Gastrocnemius medialis (tissue), 4 donors: ENCODE data around the gene SSC4D. TPM values are rescaled to one million over a fixed set of nuclear protein-coding genes. Genes with fewer than 3 reads are reported as not detected.
"Not testable (repeated sequence)": the region's sequence is repeated elsewhere in the genome, so short reads cannot be mapped to it uniquely, and the experiment has no call there.

Experiments
- ATAC-seq, 2 donors: fragments of 150-250 bp; one replicate each; pipeline ENCODE4 v1.9.1; 2016
- DNase-seq, 2 donors: peaks; one replicate each; pipeline ENCODE4 v3.0.0-alpha.2; 2019
- H3K27ac ChIP-seq, 4 donors: fragments of 200-600 bp; sonication (generic); 1 replicate in 1 of 4; 2 replicates in 3 of 4; pipeline ENCODE4 v1.5.1; 2016 to 2018; ENCODE audit warnings: mild to moderate bottlenecking in 2 of 4, moderate library complexity in 1 of 4
- H3K27me3 ChIP-seq, 3 donors: fragments of 200-600 bp; sonication (generic) in 2 of 3; 1 replicate in 1 of 3; 2 replicates in 2 of 3; pipeline versions ENCODE4 v1.5.1 to v1.6.0; 2016 to 2019; ENCODE audit warnings: mild to moderate bottlenecking in 1 of 3, moderate library complexity in 1 of 3
- H3K36me3 ChIP-seq, 2 donors: fragments of 200-600 bp; sonication (generic) in 1 of 2; one replicate each; pipeline ENCODE4 v1.5.1; 2017 to 2018
- H3K4me1 ChIP-seq, 2 donors: fragments of 200-600 bp; sonication (generic) in 1 of 2; one replicate each; pipeline ENCODE4 v1.5.1; 2016 to 2017; ENCODE audit warnings: mild to moderate bottlenecking in 2 of 2
- H3K4me3 ChIP-seq, 4 donors: fragments of 200-600 bp; sonication (generic) in 3 of 4; 1 replicate in 1 of 4; 2 replicates in 3 of 4; pipeline ENCODE4 v1.5.1; 2016 to 2019; ENCODE audit warnings: mild to moderate bottlenecking in 2 of 4
- H3K9me3 ChIP-seq, 3 donors: fragments of 200-600 bp; sonication (generic) in 2 of 3; 1 replicate in 1 of 3; 2 replicates in 2 of 3; pipeline ENCODE4 v1.5.1; 2016 to 2019
- CTCF ChIP-seq, 5 experiments: fragments of 450-650 bp in 3 of 5; fragments of 200-600 bp in 2 of 5; sonication (generic) in 2 of 5; IDR thresholded peaks in 4 of 5; conservative IDR thresholded peaks in 1 of 5; 1 replicate in 4 of 5; 2 replicates in 1 of 5; pipeline ENCODE4 v1.5.1; 2016 to 2019; ENCODE audit warnings: antibody characterized with exemption in 5 of 5, mild to moderate bottlenecking in 3 of 5, moderate library complexity in 3 of 5
- POLR2A ChIP-seq, 2 donors: fragments of 450-650 bp; IDR thresholded peaks; one replicate each; pipeline ENCODE4 v1.6.1; 2017; ENCODE audit warnings: antibody characterized with exemption in 2 of 2, mild to moderate bottlenecking in 2 of 2, moderate library complexity in 2 of 2
- in situ Hi-C, 4 donors: fragments of 200-750 bp; cut with MboI; loops; one replicate each; pipeline versions ENCODE4 v1.15.0 to v1.8.0; 2017; ENCODE audit warnings: low sequenced_read_pairs in 4 of 4
- intact Hi-C: fragments of 100-400 bp; cut with DNase I; formaldehyde crosslinking; loops from one replicate; pipeline ENCODE4 v1.15.1; 2023; ENCODE audit warnings: low total_unique reads
- total RNA-seq, 4 donors: library from RNA; depleted of rRNA; stranded (reverse); fragments of >200 nt; gene quantifications; one replicate each; pipeline versions ENCODE4 v1.1.0 to v1.2.3, GENCODE V29; 2016

Gene SSC4D
- total RNA-seq, 4 donors from 2014 or later, result 0.20 to 0.68 (median 0.25) TPM; not detected in 1

- intact Hi-C loops (no loop called here), in situ Hi-C loops (no loop called here)
- Histone ChIP-seq H3K9me3 (no peaks in the 10 kb centered on the region), H3K4me1 (peaks cover 12 to 15% of the 10 kb centered on the region in 2 donors), H3K27ac (no peak overlapping the region), H3K36me3 (no peaks in the 10 kb centered on the region), H3K4me3 (no peak overlapping the region), H3K27me3 (no peaks in the 10 kb centered on the region)
- TF ChIP-seq CTCF (IDR thresholded peaks at IDR 0.05 in 4 of 5, conservative IDR thresholded peaks at IDR 0.05 in 1 of 5) (no peak), POLR2A (IDR thresholded peaks at IDR 0.05) (no peak)
- ATAC-seq (no peak), DNase-seq (no peak)
These were observed 13.4 kb downstream of the SSC4D start for GRCh38 chr7:76395965-76396726.

- peaks cover 12 to 15% of the 10 kb centered on the region in 2 donors for H3K4me1 ChIP-seq
- DNase-seq, H3K27me3 ChIP-seq, intact Hi-C loops, H3K4me3 ChIP-seq, ATAC-seq, H3K36me3 ChIP-seq, in situ Hi-C loops, H3K9me3 ChIP-seq, H3K27ac ChIP-seq: not testable (repeated sequence)
These were observed 13.9 kb downstream of the SSC4D start for GRCh38 chr7:76395605-76395964.

GRCh38 chr7:76394957-76395356 is 14.5 kb downstream of the SSC4D start:
- H3K4me3 ChIP-seq, result no peak overlapping the region
- DNase-seq (no peak), ATAC-seq (no peak)
- H3K36me3 ChIP-seq, result no peaks in the 10 kb centered on the region
- no peaks in the 10 kb centered on the region for H3K27me3 ChIP-seq
- H3K27ac ChIP-seq, result no peak overlapping the region
- intact Hi-C loops (no loop called here), in situ Hi-C loops (no loop called here)
- H3K4me1 ChIP-seq, result peaks cover 12 to 15% of the 10 kb centered on the region in 2 donors
- TF ChIP-seq CTCF (IDR thresholded peaks at IDR 0.05 in 4 of 5, conservative IDR thresholded peaks at IDR 0.05 in 1 of 5), result no peak
- TF ChIP-seq POLR2A (IDR thresholded peaks at IDR 0.05), result no peak
- H3K9me3 ChIP-seq, result no peaks in the 10 kb centered on the region

GRCh38 chr7:76393116-76394031 is 16.1 kb downstream of the SSC4D start:
- Histone ChIP-seq H3K9me3 (no peaks in the 10 kb centered on the region), H3K4me3 (peak overlapping the region; percentile 66 to 89 (median 72)), H3K27ac (peak overlapping the region; percentile 83 to 96 (median 88)), H3K36me3 (no peaks in the 10 kb centered on the region), H3K4me1 (peaks cover 19 to 20% of the 10 kb centered on the region in 2 donors), H3K27me3 (no peaks in the 10 kb centered on the region)
- peak in 1 of 5 experiments; percentile 19 for TF ChIP-seq CTCF (IDR thresholded peaks at IDR 0.05 in 4 of 5, conservative IDR thresholded peaks at IDR 0.05 in 1 of 5)
- TF ChIP-seq POLR2A (IDR thresholded peaks at IDR 0.05), result peak; percentile 89 to 91
- DNase-seq (peak; percentile 87 to 95), ATAC-seq (peak; percentile 88 to 89)
- in situ Hi-C loops (no loop called here), intact Hi-C loops (loop anchor here (1.0 kb wide), 1 partner anchor 34 kb away; no protein-coding TSS in a partner anchor)
